ENCODE data around the gene HAUS2.

The HAUS2 gene

GRCh38 chr15:42508263-42508690, 40.4 kb upstream of the HAUS2 start:
- no peak for TF ChIP-seq ESRRG (CRISPR knock-in tag; IDR thresholded peaks at IDR 0.05)
- TF ChIP-seq ISL1 (CRISPR knock-in tag; IDR thresholded peaks at IDR 0.05): 0 out of 2 replicates have a peak, but pooled peaks have one; percentile 25

GRCh38 chr15:42510258-42511006, 38.2 kb upstream of the HAUS2 start:
- no peak for TF ChIP-seq CSDC2 (CRISPR knock-in tag; IDR thresholded peaks at IDR 0.05)
- TF ChIP-seq ZC3H10 (CRISPR knock-in tag; IDR thresholded peaks at IDR 0.05): no peak
- TF ChIP-seq ZNF70 (CRISPR knock-in tag; IDR thresholded peaks at IDR 0.05): no peak
- no peak for TF ChIP-seq PPARA (CRISPR knock-in tag; IDR thresholded peaks at IDR 0.05; ENCODE audit: borderline replicate concordance)
- no peak for TF ChIP-seq ESRRG (CRISPR knock-in tag; IDR thresholded peaks at IDR 0.05)
- no peak for TF ChIP-seq POU6F1 (CRISPR knock-in tag; IDR thresholded peaks at IDR 0.05; ENCODE audit: borderline replicate concordance, low read depth)
- no peak for TF ChIP-seq ZNF565 (CRISPR knock-in tag; conservative IDR thresholded peaks at IDR 0.05; ENCODE audit: low read depth)
- TF ChIP-seq ISL1 (CRISPR knock-in tag; IDR thresholded peaks at IDR 0.05): no peak
- no peak for TF ChIP-seq TOX (CRISPR knock-in tag; IDR thresholded peaks at IDR 0.05; ENCODE audit: borderline replicate concordance)
- TF ChIP-seq ZFP30 (CRISPR knock-in tag; IDR thresholded peaks at IDR 0.05): no peak
- no peak for TF ChIP-seq RARB (CRISPR knock-in tag; IDR thresholded peaks at IDR 0.05)
- ATAC-seq: no peak

More at GRCh38 chr15:42508263-42508690, 40.4 kb upstream of the HAUS2 start:
- peak; percentile 52 for ATAC-seq

GRCh38 chr15:42511007-42511391, 37.6 kb upstream of the HAUS2 start:
- TF ChIP-seq ZNF565 (CRISPR knock-in tag; conservative IDR thresholded peaks at IDR 0.05; ENCODE audit: low read depth) (no peak), TSHZ2 (CRISPR knock-in tag; IDR thresholded peaks at IDR 0.05) (no peak), GLIS3 (CRISPR knock-in tag; IDR thresholded peaks at IDR 0.05) (no peak), ZNF8 (CRISPR knock-in tag; IDR thresholded peaks at IDR 0.05) (no peak), ESRRG (CRISPR knock-in tag; IDR thresholded peaks at IDR 0.05) (no peak), SNAI2 (CRISPR knock-in tag; IDR thresholded peaks at IDR 0.05) (no peak), PPARA (CRISPR knock-in tag; IDR thresholded peaks at IDR 0.05; ENCODE audit: borderline replicate concordance) (no peak), OSR1 (CRISPR knock-in tag; IDR thresholded peaks at IDR 0.05) (no peak), TCF4 (CRISPR knock-in tag; IDR thresholded peaks at IDR 0.05; ENCODE audit: borderline replicate concordance) (no peak), RARB (CRISPR knock-in tag; IDR thresholded peaks at IDR 0.05) (no peak), CREB5 (CRISPR knock-in tag; IDR thresholded peaks at IDR 0.05; ENCODE audit: low read depth) (no peak), ZFP3 (CRISPR knock-in tag; IDR thresholded peaks at IDR 0.05) (no peak), POU6F1 (CRISPR knock-in tag; IDR thresholded peaks at IDR 0.05; ENCODE audit: borderline replicate concordance, low read depth) (no peak), CSDC2 (CRISPR knock-in tag; IDR thresholded peaks at IDR 0.05) (no peak)
- ATAC-seq: no peak

- no peak for TF ChIP-seq POU6F1 (CRISPR knock-in tag; IDR thresholded peaks at IDR 0.05; ENCODE audit: borderline replicate concordance, low read depth)
- no peak for ATAC-seq
Measured at GRCh38 chr15:42523331-42523730, 25.3 kb upstream of the HAUS2 start.

All from SK-N-SH treated with all-trans-retinoic acid at 6 μM for 48 hours (cell line).